ENCODE results near the gene CIT. TPM values are rescaled to one million over a fixed set of nuclear protein-coding genes. Genes with fewer than 3 reads are reported as not detected.
A peak's percentile ranks its signal among the peaks of the same experiment; 100 is the strongest.

Gene CIT
- total RNA-seq, 1 donor from 2014 or later = 1.8 TPM

DNA sequence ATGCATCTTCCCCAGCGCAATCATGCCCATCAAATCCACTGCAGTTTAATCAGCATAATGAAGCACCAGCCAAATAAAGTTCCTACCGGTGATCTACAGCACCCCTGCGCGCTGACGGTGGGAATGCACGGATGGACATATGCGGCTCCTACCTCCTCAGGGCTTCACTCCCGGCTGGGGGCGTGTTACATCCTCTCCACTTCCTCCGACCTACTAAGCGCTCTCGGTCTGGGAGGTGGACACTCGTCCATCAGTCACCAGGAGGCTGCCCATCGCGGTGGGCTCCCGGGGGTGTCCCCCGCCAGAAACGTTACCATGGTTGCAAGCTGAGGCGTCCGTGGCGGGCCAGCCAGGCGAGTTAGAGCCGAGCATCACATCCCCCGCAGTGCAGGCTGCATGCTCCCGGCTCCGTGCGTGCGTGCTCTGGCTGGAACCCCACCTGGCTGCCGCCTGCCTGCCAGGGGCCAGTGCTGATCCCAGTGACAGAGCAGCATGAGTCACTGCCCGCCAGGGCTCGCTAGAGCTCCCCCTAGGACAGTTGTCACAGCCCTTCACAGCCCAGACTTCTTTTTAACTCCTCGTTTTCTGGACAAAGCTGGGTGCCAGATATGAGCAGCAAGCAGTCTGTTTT is 73.0 kb downstream of the CIT start:
- no peak for DNase-seq (ENCODE audit: low spot score)
- ATAC-seq = peak; percentile 26

DNA sequence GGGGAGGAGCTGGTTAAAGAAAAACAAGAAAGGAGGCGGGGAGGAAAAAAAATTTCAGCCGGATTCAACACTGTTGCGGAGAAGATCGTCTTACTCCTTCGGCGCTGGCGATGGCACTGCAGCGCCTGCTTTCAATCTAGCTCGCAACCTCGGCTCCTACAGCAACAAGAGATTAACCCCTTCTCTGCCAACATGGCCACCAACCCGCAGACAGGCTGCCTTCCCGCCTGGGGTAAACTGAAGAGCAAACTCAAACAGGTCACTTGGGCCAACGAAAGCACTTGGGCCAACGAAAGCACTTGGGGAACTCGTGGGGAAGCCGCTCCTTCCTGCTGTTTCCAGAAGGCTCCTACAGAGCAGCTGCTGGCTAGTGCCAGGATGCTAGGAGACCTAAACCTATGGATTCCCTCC is 73.7 kb downstream of the CIT start:
- DNase-seq (ENCODE audit: low spot score) (no peak), ATAC-seq (no peak)

DNA sequence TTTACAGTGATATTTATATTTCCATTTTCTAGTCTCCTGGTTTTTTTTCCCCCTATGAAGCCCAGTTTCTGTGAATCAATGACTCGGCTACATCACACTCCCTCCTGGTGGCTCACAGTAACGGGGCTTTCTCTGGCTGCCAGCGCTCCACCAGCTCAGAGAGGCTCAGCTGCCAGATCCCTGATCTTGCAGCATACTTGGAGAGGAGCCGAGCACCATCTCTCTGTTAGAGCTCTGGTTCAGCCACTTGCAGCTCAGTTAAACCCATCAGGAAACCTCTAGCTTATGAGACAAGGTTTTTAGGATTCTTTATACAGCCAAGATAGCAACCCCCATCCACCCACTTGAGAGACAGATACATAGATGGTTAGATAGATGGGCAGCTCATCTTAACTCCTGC is 74.6 kb downstream of the CIT start:
- no peak for DNase-seq (ENCODE audit: low spot score)
- no peak for ATAC-seq

DNA sequence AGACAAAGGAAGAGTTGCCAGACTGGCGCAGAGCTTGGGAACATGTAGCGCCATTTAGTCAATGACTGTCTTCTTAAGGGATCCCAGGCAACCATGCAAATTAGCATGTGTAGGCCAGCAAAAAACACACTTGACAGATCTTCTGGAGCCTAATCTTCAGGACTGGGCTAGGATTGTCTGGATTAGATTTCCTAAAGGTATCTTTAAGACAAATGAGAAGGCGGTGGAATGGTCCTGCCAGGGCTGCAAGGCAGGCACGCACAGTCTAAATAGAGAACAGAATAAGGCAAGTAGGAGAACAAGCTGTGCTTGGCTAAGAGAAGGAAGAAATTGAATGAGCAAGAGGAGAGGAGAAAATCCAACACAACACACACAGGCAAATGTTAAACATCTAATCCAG is 80.0 kb downstream of the CIT start:
- no peak for ATAC-seq
- DNase-seq (ENCODE audit: low spot score) = no peak

DNA sequence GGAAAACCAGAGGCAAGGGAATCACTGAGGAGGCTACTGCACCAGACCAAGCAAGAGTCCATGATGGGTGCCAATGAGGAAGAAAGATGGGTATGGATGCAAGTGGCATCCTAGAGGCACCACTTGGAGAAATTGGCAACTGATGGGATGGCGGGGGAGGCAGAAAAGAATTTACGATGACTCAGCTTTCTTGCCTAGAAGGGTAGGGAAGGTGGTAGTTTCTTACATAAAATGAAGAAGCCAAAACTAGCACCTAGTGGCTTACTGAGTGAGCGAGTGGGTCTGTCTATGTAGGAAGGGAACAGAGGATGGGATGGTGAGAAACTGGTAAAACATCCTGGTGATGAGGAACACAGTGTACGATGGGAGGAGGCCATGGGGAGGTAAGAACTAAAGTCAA is 80.8 kb downstream of the CIT start:
- ATAC-seq (no peak), DNase-seq (ENCODE audit: low spot score) (no peak)

DNA sequence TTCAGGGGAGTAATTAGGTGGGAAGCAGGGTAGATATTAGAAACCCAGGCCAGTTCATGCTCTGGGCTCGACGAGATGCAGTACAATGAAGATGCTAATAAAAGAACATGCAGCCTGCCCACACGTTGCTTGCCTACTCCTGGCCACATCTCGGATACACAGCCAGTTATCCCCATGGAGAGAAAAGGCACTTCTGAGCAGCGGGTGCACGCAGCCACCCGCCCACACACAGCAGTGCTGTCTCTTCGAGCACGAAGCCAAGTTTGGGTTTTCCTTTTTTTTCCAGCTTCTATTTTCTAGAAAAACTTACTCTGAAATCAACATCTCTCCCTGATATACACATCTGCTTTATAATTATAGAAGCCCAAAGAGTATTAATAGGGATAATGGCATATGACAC is 85.7 kb downstream of the CIT start:
- DNase-seq (ENCODE audit: low spot score) = no peak
- no peak for ATAC-seq

DNA sequence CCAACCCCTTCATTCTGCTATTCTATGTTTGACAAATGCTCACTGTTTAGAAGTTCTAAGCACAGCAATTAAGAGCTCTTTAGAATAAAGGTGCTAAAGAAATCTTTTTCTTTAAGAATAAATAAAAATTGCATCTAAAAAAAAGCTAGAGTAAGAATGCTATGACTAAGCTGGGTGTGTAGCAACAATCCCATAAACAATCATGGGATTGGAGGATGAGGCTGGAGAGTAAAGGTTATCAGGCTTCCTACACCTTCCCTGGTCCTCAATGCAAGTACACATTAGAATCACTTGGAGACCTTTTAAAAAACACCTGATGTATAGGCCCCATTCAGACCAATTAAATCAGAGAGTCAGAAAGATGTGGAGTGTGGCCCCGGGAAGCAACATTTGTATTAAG is 88.3 kb downstream of the CIT start:
- DNase-seq (ENCODE audit: low spot score) (no peak), ATAC-seq (no peak)

DNA sequence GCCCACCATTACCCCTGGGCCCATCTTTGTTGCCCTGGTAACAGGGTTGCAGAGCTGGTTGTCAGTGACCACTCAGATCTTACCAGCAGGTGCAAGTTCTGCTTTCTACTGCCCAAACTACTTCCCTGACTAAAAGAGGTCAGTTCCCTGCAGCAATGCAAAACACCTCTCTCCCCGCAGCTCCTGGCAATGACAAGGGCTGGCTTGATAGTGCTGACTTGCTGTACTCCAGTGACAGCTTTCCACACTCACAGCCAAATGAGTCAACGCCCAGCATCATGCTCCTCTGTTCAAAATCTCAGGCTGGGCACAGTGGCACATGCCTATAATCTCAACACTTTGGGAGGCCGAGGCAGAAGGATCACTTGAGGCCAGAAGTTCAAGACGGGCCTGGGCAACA is 90.6 kb downstream of the CIT start:
- DNase-seq (ENCODE audit: low spot score) (no peak), ATAC-seq (no peak)

DNA sequence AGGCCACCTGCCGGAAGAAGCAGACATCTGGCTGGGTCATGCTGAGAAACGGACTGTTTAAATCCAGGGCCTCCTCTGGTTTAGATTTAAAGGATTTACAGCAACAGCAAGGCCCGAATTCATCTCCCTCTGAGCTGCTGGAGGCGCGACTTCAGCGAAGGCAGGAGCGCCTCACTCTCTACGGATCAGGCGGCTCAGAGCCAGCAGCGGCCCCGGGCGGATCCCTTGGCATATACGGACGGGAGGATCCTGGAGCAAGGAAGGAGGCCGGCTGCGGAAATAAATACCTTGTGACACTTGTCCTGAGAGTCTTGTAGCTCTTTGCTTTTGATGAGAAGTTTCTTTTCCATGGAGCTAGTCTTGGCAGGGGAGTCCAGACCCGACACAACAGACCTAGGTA is 92.4 kb downstream of the CIT start:
- ATAC-seq (no peak), DNase-seq (ENCODE audit: low spot score) (no peak)

DNA sequence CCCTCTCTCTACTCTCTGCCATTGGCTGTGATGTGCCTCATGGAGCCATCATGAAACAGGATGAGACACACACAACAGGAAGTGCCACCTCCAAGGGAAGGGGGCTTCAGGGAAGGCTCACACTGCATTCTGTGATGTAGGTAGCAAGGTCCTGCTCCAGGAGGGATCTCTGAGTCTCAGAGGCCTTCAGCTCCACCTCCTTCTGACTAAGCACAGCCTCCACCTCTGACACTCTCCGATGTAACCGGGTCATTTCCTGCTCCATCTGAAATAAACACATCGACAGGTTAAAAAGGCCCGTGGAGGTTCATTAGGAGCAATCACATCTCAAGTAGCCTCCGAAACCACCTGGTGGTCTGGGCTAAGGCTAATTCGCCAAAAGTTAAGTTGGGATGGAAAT is 93.3 kb downstream of the CIT start:
- no peak for ATAC-seq

DNA sequence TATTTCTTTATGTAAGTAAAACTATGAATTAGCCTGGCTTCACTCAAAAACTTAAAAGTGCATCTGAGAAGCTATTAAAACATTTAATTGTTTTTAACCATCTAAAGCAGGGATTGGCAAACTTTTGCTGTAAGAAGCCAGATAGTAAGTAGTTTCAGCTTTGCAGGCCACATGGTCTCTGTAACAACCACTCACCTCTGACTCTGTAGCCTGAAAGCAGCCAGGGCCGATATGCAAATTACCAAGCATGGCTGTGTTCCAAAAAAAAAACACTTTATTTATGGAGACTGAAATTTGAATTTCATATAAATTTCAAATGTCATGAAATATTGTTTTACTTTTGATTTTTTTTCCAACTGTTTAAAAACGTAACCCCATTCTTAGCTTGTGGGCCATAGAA is 95.3 kb downstream of the CIT start:
- ATAC-seq (no peak), DNase-seq (ENCODE audit: low spot score) (no peak)

More for the DNA sequence above, 93.3 kb downstream of the CIT start:
- no peak for DNase-seq (ENCODE audit: low spot score)

DNA sequence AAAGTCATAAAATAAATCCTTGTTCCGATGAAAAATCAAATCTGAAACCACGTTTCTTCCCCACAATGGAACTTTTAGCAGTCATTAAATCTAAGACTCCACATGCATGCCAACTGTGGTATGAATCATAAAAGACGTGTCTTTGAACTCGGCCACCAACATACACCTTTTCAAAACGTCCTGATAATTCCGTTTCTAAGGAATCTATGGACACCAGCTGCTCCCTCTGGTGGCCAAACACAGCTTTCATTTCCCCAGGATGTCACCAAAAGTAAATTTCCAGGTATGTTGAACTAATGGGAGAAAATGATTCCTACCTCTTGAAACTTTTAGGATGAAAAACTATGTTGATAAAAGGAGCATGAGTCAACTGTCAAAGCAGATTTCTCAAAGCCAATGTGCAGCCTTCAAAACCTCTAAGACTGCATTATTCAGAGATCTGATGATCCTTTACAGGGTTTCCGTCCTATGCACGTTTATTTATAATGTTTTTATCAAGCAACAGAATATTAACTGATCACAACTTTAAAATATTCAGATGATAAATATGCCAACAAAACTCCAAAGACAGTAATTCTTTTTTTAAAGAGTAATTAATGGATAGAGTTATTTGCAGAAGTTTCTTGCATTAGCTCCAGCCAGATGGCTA is 96.2 kb downstream of the CIT start:
- DNase-seq (ENCODE audit: low spot score) (peak; percentile 55), ATAC-seq (peak; percentile 96)

DNA sequence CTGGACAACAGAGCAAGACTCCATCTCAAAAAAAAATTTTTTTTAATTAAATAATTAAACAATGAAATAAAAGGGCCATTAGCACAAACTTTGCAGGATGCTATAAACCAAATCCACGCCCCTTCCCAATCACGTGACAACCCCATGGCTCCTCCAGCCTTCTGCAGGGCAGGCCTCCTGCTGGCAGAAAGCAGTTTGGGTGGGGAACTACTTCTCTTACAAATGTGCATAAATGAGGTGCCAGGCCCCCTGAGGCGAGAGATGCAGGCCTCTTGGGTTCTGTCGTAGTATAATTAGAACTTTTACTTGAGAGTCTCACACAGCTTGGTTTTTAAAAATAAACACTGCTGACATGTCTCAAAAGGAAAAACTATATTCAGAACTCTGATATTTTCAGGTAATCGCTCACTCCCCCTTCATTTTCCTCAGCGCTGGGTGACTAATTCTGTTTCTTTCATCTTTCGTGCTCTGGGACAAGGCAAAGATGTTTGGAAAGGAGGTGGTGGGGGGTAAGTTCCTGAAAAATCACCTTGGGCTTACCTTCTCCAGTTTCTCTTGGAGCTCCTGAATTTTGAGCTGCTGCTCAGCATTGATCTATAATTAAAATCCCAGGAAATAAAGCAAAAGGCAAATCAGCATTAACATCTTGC is 101.7 kb downstream of the CIT start:
- ATAC-seq (no peak), DNase-seq (ENCODE audit: low spot score) (no peak)

DNA sequence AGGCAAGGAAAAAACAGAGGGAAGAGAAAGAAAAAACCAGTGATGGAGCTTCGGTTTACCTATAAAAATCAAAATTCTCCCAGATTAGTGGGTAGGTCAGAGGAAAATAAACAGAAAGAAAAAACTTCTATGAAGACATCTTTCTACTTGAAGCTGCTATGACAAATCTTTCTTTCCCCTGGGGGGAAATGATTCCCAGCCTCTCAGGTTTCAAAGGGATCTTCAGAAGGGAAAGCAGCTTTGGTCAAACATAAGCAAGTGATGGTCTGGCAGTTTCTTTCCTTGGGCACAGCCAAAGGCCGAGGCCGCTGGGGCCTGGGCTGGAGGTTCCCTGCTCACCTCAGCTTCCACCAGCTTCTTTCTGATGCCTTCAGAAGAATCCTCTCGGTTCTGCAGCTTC is 104.7 kb downstream of the CIT start:
- no peak for ATAC-seq
- DNase-seq (ENCODE audit: low spot score) = no peak

DNA sequence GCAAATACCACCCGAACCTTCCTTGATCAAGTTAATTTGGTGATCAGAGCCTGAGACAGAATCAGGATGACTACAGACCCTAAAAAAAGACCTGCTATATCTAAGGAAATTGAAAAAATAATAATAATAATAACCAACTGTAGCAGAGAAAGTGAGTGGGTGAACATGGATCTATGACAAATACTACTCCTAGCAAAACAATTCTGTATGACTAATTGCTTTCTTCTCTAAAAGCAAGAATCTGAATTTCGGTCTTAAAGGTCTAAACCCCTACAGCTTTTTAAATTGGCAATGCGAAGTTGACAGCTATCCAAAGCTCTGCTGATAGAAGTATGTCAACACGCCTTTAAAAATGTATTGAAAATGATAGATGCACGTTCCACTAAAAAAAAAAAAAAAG is 107.0 kb downstream of the CIT start:
- ATAC-seq = no peak

DNA sequence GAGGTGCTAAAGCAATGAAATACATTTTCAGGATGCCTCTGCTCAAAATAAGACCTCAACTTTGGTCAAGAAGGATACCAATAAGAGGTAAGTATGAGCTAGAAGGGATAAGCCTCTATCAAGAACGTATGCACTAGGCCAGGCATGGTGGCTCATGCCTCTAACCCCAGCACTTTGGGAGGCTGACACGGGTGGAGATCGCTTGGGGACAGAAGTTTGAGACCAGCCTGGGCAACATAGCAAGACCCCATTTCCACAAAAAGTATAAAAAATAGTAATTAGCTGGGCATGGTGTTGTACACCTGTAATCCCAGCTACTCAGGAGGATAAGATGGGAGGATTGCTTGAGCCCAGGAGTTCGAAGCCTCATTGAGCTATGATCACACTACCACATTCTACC is 114.5 kb downstream of the CIT start:
- ATAC-seq = no peak
- DNase-seq (ENCODE audit: low spot score) = no peak

More for the DNA sequence above, 107.0 kb downstream of the CIT start:
- no peak for DNase-seq (ENCODE audit: low spot score)

DNA sequence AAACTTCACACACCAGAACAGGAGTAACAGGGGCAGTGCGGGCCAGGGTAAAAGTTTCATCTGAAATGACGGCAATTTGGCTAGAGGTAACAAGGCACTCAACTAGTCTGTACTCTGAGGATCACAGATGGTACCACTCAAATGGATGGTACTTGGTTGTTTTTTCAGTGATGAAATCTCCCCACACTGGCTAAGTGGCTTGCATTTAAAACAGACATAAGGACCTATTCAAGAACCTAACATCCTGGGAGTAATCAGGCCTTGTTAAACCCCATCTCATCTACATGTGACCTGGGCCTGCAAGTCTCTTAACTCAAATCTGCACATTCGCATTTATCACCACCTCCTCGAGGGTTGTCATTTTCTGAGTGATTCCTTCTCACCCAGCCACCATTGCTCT is 118.4 kb downstream of the CIT start:
- no peak for ATAC-seq
- no peak for DNase-seq (ENCODE audit: low spot score)

DNA sequence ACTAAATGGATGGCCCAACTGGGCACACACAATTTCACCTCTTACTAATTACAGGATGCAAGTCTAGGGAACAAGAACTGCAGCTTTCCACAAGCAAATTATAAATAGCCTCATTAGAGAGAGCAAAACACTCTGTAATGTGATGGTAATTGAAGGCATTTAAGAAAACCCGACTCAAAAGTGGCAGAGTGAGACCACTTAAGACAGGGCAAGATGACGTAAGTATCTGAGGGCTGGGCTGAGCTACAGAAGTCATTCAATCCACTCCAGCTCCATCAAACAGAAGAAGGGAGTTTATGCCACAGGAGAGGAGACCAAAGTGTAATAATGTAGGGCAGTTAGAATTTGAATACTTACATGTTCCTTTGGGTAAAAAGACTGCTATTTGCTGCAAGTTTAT is 118.9 kb downstream of the CIT start:
- DNase-seq (ENCODE audit: low spot score) = no peak
- ATAC-seq = no peak

DNA sequence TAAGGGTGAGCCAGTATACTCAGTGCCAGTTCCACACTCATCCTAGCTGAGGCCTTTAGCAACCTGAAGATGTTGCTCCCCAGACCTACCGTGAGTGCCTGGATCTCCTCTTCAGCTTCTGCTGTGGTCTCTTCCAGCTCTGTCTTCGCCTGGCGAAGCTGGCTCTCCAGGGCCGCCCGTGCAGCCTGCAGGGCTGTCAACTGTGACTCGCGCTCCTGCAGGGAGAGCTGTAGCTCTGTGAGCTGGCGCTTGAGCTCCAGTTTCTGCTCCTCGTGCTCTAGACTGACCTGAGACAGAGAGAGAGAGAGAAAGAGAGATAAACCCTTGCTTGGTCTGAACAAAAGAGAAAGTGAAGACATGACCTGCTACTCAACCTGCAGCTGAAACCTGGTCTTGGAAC is 125.2 kb downstream of the CIT start:
- DNase-seq (ENCODE audit: low spot score) = no peak
- no peak for ATAC-seq

DNA sequence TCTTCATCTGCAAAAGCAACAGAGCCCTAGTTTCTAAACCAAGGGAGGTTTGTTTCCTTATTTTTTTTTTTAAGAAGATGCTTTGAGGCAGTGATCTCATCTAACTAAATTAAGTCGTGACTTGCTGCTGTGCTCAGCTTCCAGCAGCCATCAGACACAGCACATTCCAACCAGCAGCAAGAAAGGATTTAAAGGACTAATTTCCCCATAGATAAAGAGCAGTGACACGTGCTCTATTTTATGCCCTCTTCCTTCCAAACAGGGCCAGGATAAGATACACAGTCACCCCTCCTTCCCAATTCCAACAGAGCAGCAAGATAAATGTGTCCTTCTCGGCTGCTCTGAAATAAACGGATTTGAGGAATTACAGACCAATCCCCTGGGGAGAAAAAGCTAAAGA is 127.5 kb downstream of the CIT start:
- ATAC-seq (no peak), DNase-seq (ENCODE audit: low spot score) (no peak)

DNA sequence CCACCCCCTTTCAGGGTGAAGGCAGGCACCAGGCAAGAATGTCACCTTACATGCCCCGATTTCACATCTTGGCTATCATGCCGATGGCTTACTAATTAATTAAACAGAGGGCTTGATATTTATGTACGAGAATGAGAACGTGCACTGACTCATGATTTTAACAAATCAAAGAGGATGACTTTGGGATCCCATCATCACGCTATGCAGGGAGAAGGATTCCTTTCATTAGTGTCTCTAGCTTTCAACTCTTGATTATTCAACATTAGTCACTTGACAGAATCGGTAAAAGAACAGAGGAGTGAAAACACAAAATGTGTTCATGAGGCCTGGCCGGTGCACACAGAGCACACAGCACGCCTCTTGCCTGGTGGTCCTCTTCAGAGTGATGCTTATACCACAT is 128.6 kb downstream of the CIT start:
- no peak for DNase-seq (ENCODE audit: low spot score)
- no peak for ATAC-seq

DNA sequence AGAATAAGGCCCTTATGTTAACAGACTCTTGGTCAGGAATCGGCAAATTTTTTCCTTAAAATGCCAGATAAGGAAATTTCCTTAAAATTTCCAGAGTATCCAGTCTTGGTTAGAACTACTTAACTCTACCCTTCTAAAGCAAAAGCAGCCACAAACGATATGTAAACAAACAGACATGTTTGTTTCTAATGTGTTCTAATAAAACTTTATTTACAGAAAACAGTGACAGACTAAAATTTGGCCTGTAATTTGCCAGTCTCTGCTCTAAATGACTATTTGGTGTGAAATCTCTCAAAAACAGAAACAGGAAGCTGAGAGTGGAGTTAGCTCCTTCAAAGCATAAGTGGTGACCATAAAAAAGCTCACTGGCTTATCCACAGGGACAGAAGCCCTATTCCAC is 131.0 kb downstream of the CIT start:
- DNase-seq (ENCODE audit: low spot score) (no peak), ATAC-seq (no peak)
